ENCODE measurements around the gene CNTNAP5.

DNA sequence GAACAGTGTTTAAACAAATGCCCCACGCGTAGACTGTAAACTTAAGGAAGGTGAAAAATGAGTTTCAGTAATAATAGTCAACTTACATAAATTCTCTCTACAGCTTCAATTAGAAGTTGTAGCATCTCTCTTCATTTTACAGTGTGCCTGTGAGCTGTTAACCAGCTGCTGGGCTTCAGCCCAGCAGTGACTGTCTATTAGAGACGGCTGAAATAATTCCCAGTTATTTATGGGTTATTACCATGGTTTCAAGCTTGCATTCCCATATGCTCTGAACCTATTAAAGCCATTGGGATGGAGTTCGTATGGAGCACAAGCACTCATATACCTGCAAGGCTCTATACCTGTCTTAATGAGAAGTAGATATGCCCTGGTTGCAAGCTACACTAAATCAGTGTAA, 501.1 kb downstream of the CNTNAP5 start:
- TF ChIP-seq TEAD4 (IDR thresholded peaks at IDR 0.05; ENCODE audit: low read depth, low read length) (no peak), POLR2AphosphoS5 (IDR thresholded peaks at IDR 0.05; ENCODE audit: low read depth, low read length) (no peak), RNF2 (IDR thresholded peaks at IDR 0.05; ENCODE audit: borderline replicate concordance, low read depth, low read length, missing control alignments, poor library complexity, severe bottlenecking) (no peak), CHD2 (IDR thresholded peaks at IDR 0.05; ENCODE audit: low read length) (no peak), KDM4A (IDR thresholded peaks at IDR 0.05; ENCODE audit: low read depth, low read length, severe bottlenecking) (no peak), RFX5 (IDR thresholded peaks at IDR 0.05; ENCODE audit: borderline replicate concordance, low read depth, low read length) (no peak)
- TF ChIP-seq, protein P1, sequence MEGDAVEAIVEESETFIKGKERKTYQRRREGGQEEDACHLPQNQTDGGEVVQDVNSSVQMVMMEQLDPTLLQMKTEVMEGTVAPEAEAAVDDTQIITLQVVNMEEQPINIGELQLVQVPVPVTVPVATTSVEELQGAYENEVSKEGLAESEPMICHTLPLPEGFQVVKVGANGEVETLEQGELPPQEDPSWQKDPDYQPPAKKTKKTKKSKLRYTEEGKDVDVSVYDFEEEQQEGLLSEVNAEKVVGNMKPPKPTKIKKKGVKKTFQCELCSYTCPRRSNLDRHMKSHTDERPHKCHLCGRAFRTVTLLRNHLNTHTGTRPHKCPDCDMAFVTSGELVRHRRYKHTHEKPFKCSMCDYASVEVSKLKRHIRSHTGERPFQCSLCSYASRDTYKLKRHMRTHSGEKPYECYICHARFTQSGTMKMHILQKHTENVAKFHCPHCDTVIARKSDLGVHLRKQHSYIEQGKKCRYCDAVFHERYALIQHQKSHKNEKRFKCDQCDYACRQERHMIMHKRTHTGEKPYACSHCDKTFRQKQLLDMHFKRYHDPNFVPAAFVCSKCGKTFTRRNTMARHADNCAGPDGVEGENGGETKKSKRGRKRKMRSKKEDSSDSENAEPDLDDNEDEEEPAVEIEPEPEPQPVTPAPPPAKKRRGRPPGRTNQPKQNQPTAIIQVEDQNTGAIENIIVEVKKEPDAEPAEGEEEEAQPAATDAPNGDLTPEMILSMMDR (IDR thresholded peaks at IDR 0.05; ENCODE audit: control extremely low read depth in 1 of 3, insufficient read depth in 1 of 3, low read depth in 1 of 3, low read length in 3 of 3): no peak

All from H1 (cell line).